DND-41 (cell line): ENCODE measurements around the gene AKAP9.

Experiments
- EZH2 ChIP-seq: IDR thresholded peaks from 3 replicates; pipeline ENCODE4 v1.6.1; 2012; ENCODE audit warnings: borderline replicate concordance, low read depth, mild to moderate bottlenecking, moderate library complexity, low read length, inconsistent platforms; ENCODE audit not compliant: severe bottlenecking
- TF ChIP-seq, protein P1 (sequence below): IDR thresholded peaks from 2 replicates; pipeline ENCODE4 v1.5.1; 2012; ENCODE audit warnings: borderline replicate concordance, low read length, moderate library complexity, mild to moderate bottlenecking; ENCODE audit not compliant: poor library complexity, severe bottlenecking; ENCODE audit errors: extremely low read depth

GRCh38 chr7:91911121-91911520 is 29.5 kb upstream of the AKAP9 start:
- no peak for TF ChIP-seq EZH2
- TF ChIP-seq, protein P1, sequence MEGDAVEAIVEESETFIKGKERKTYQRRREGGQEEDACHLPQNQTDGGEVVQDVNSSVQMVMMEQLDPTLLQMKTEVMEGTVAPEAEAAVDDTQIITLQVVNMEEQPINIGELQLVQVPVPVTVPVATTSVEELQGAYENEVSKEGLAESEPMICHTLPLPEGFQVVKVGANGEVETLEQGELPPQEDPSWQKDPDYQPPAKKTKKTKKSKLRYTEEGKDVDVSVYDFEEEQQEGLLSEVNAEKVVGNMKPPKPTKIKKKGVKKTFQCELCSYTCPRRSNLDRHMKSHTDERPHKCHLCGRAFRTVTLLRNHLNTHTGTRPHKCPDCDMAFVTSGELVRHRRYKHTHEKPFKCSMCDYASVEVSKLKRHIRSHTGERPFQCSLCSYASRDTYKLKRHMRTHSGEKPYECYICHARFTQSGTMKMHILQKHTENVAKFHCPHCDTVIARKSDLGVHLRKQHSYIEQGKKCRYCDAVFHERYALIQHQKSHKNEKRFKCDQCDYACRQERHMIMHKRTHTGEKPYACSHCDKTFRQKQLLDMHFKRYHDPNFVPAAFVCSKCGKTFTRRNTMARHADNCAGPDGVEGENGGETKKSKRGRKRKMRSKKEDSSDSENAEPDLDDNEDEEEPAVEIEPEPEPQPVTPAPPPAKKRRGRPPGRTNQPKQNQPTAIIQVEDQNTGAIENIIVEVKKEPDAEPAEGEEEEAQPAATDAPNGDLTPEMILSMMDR: no peak
